ENCODE results near the gene RBFOX2. TPM values are rescaled to one million over a fixed set of nuclear protein-coding genes. Genes with fewer than 3 reads are reported as not detected.

Gene RBFOX2
- total and polyA plus RNA-seq, 4 donors = 14.2 to 53.6 (median 25.6) TPM

- TF ChIP-seq TAF1 (conservative IDR thresholded peaks at IDR 0.05) = no peak
- no peak for TF ChIP-seq NR2F2 (IDR thresholded peaks at IDR 0.05)
- TF ChIP-seq FOXA1 (IDR thresholded peaks at IDR 0.05) = no peak
- no peak for TF ChIP-seq GABPA (IDR thresholded peaks at IDR 0.05 in 1 of 2, conservative IDR thresholded peaks at IDR 0.05 in 1 of 2)
- no peak for TF ChIP-seq CTCF (IDR thresholded peaks at IDR 0.05; ENCODE audit: low read depth, low read length, missing input control)
- no peak for TF ChIP-seq ZBTB33 (IDR thresholded peaks at IDR 0.05)
- TF ChIP-seq HNF4G (IDR thresholded peaks at IDR 0.05) = no peak
- TF ChIP-seq ATF3 (IDR thresholded peaks at IDR 0.05) = no peak
- no peak for TF ChIP-seq REST (IDR thresholded peaks at IDR 0.05)
- TF ChIP-seq HNF4A (conservative IDR thresholded peaks at IDR 0.05) = no peak
- TF ChIP-seq FOXA2 (IDR thresholded peaks at IDR 0.05) = no peak
- no peak for TF ChIP-seq MAX (IDR thresholded peaks at IDR 0.05)
- TF ChIP-seq YY1 (IDR thresholded peaks at IDR 0.05) = no peak
- no peak for TF ChIP-seq RAD21 (IDR thresholded peaks at IDR 0.05)
- no peak for TF ChIP-seq JUND (IDR thresholded peaks at IDR 0.05)
- TF ChIP-seq EGR1 (IDR thresholded peaks at IDR 0.05; ENCODE audit: low read depth in 2 of 2) = no peak
- no peak for TF ChIP-seq SP1 (IDR thresholded peaks at IDR 0.05)
- TF ChIP-seq RXRA (IDR thresholded peaks at IDR 0.05) = no peak
- H3K27me3 ChIP-seq (ENCODE audit: control insufficient read depth in 4 of 4, insufficient read depth in 4 of 4, low read length in 3 of 4) = no peaks in the 10 kb centered on the region
- whole genome bisulfite sequencing = 95% methylated on average over 11 of the region's 11 CpGs
Observed at GRCh38 chr22:35725521-35725920, 303.1 kb downstream of the RBFOX2 start.

More at GRCh38 chr22:35725521-35725920, 303.1 kb downstream of the RBFOX2 start:
- Histone ChIP-seq H3K9me3 (ENCODE audit: control insufficient read depth in 4 of 4, low read length in 3 of 4) (no peaks in the 10 kb centered on the region), H3K36me3 (ENCODE audit: control insufficient read depth in 4 of 4, insufficient read depth in 3 of 4, low read depth in 1 of 4, low read length in 3 of 4) (no peaks in the 10 kb centered on the region), H3K4me1 (ENCODE audit: control insufficient read depth in 4 of 4, insufficient read depth in 4 of 4, low read length in 3 of 4) (no peaks in the 10 kb centered on the region), H3K4me3 (ENCODE audit: low read depth in 1 of 3, low read length in 3 of 3) (no peak overlapping the region), H3K27ac (ENCODE audit: low read depth in 1 of 2, low read length in 2 of 2) (no peak overlapping the region), H3K9ac (ENCODE audit: low read depth in 1 of 2, low read length in 2 of 2) (no peak overlapping the region)
- DNase-seq (ENCODE audit: low spot score) = no peak
